Smooth muscle cell (in vitro differentiated cells): Measurements from ENCODE around the gene MYO5B. TPM values are rescaled to one million over a fixed set of nuclear protein-coding genes. Genes with fewer than 3 reads are reported as not detected.

ENCODE experiments used
- DNase-seq: peaks from one replicate; lab custom pipeline; 2025; ENCODE audit not compliant: unreplicated experiment; lab: John Stamatoyannopoulos, UW
- H2AFZ ChIP-seq: fragments of 200-600 bp; sonication (generic); 2 replicates; pipeline ENCODE4 v1.6.0; 2016; ENCODE audit warnings: antibody characterized with exemption, low read depth, mild to moderate bottlenecking
- H3F3A ChIP-seq: fragments of 200-600 bp; sonication (generic); 2 replicates; pipeline ENCODE4 v1.6.0; 2017; ENCODE audit warnings: antibody characterized with exemption, low read depth
- H3K27ac ChIP-seq: fragments of 200-600 bp; sonication (generic); 2 replicates; pipeline ENCODE4 v1.5.1; 2016; ENCODE audit warnings: low read depth, mild to moderate bottlenecking
- H3K27me3 ChIP-seq: fragments of 200-600 bp; sonication (generic); 2 replicates; pipeline ENCODE4 v1.6.1; 2016; ENCODE audit warnings: low read depth, mild to moderate bottlenecking
- H3K36me3 ChIP-seq: fragments of 200-600 bp; sonication (generic); 2 replicates; pipeline ENCODE4 v1.5.1; 2016; ENCODE audit warnings: low read depth
- H3K4me1 ChIP-seq: fragments of 200-600 bp; sonication (generic); 2 replicates; pipeline ENCODE4 v1.5.1; 2016; ENCODE audit warnings: low read depth
- H3K4me2 ChIP-seq: fragments of 200-600 bp; sonication (generic); 2 replicates; pipeline ENCODE4 v1.6.0; 2016; ENCODE audit warnings: mild to moderate bottlenecking
- H3K4me3 ChIP-seq: fragments of 200-600 bp; sonication (generic); 2 replicates; pipeline ENCODE4 v1.5.1; 2016; ENCODE audit warnings: mild to moderate bottlenecking
- H3K79me2 ChIP-seq: fragments of 200-600 bp; sonication (generic); 2 replicates; pipeline ENCODE4 v1.6.0; 2016; ENCODE audit warnings: low read depth, mild to moderate bottlenecking
- H3K9ac ChIP-seq: fragments of 200-600 bp; sonication (generic); 2 replicates; pipeline ENCODE4 v1.6.0; 2016; ENCODE audit warnings: low read depth
- H3K9me3 ChIP-seq: fragments of 200-600 bp; sonication (generic); replicated peaks from 2 replicates; pipeline ENCODE4 v1.5.1; 2016; ENCODE audit warnings: low read depth
- H4K20me1 ChIP-seq: fragments of 200-600 bp; sonication (generic); 2 replicates; pipeline ENCODE4 v1.6.0; 2016; ENCODE audit warnings: low read depth
- CTCF ChIP-seq: fragments of 200-600 bp; sonication (generic); IDR thresholded peaks from 2 replicates; pipeline ENCODE4 v1.5.1; 2017; ENCODE audit warnings: borderline replicate concordance, mild to moderate bottlenecking, antibody characterized with exemption; ENCODE audit not compliant: insufficient read depth, poor library complexity, severe bottlenecking
- WGBS: methylation state at CpG from one replicate; pipeline ENCODE4 v1.1.7; 2016; ENCODE audit warnings: low lambda C conversion rate; 5-methylcytosine and 5-hydroxymethylcytosine counted together
- polyA plus RNA-seq: library from polyadenylated mRNA; unstranded; fragments of >200 nt; fragmentation: Nextera tagmentation; extraction: Ambion mirVana; gene quantifications from 2 replicates; pipeline ENCODE4 v1.2.1, GENCODE V29; 2016
- total RNA-seq: library from RNA; depleted of rRNA; stranded (reverse); fragments of >200 nt; gene quantifications from 2 replicates; pipeline ENCODE4 v1.2.3, GENCODE V29; 2014

Gene MYO5B
- total and polyA plus RNA-seq, 2 experiments from 2014 or later, result 1.7 to 25.3 TPM

- H3K36me3 ChIP-seq, result no peaks in the 10 kb centered on the region
- H3K4me1 ChIP-seq, result no peaks in the 10 kb centered on the region
- no peak overlapping the region for H3K9ac ChIP-seq
- H2AFZ ChIP-seq, result no peak overlapping the region
- H4K20me1 ChIP-seq, result no peaks in the 10 kb centered on the region
- no peaks in the 10 kb centered on the region for H3K79me2 ChIP-seq
- no peak for DNase-seq
- WGBS, result 88% methylated on average over 1 of the region's 1 CpG
- TF ChIP-seq CTCF, result no peak
- H3K4me2 ChIP-seq, result no peak overlapping the region
- no peak overlapping the region for H3K4me3 ChIP-seq
- no peak overlapping the region for H3K27ac ChIP-seq
- H3K27me3 ChIP-seq, result no peaks in the 10 kb centered on the region
- H3K9me3 ChIP-seq, result no peaks in the 10 kb centered on the region
- H3F3A ChIP-seq, result no peaks in the 10 kb centered on the region
Observed at GRCh38 chr18:49971462-49971861, 223.5 kb downstream of the MYO5B start.

GRCh38 chr18:49970319-49970718, 224.6 kb downstream of the MYO5B start:
- Histone ChIP-seq H3K27ac (no peak overlapping the region), H3K36me3 (no peaks in the 10 kb centered on the region), H2AFZ (no peak overlapping the region), H3K27me3 (no peaks in the 10 kb centered on the region), H3K9ac (no peak overlapping the region), H3K4me3 (no peak overlapping the region), H3K79me2 (no peaks in the 10 kb centered on the region), H3K9me3 (no peaks in the 10 kb centered on the region), H3F3A (no peaks in the 10 kb centered on the region), H3K4me1 (peaks cover 3% of the 10 kb centered on the region), H4K20me1 (no peaks in the 10 kb centered on the region), H3K4me2 (no peak overlapping the region)
- no peak for TF ChIP-seq CTCF
- DNase-seq, result no peak
- WGBS, result 66% methylated on average over 4 of the region's 4 CpGs

GRCh38 chr18:49968644-49969309, 226.2 kb downstream of the MYO5B start:
- Histone ChIP-seq H3K9me3 (no peaks in the 10 kb centered on the region), H3K4me1 (peaks cover 3% of the 10 kb centered on the region), H3K27ac (no peak overlapping the region), H3K4me2 (no peak overlapping the region), H3K36me3 (no peaks in the 10 kb centered on the region), H4K20me1 (no peaks in the 10 kb centered on the region), H3F3A (no peaks in the 10 kb centered on the region), H3K4me3 (no peak overlapping the region), H3K79me2 (no peaks in the 10 kb centered on the region), H3K9ac (no peak overlapping the region), H2AFZ (no peak overlapping the region), H3K27me3 (no peaks in the 10 kb centered on the region)
- WGBS, result 88% methylated on average over 5 of the region's 5 CpGs
- no peak for DNase-seq
- TF ChIP-seq CTCF, result no peak

- no peaks in the 10 kb centered on the region for H3F3A ChIP-seq
- 95% methylated on average over 7 of the region's 7 CpGs for WGBS
- H3K4me1 ChIP-seq, result peaks cover 3% of the 10 kb centered on the region
- no peak overlapping the region for H2AFZ ChIP-seq
- H3K4me3 ChIP-seq, result no peak overlapping the region
- H3K27me3 ChIP-seq, result no peaks in the 10 kb centered on the region
- H3K9me3 ChIP-seq, result no peaks in the 10 kb centered on the region
- H3K79me2 ChIP-seq, result no peaks in the 10 kb centered on the region
- H3K4me2 ChIP-seq, result no peak overlapping the region
- no peaks in the 10 kb centered on the region for H4K20me1 ChIP-seq
- TF ChIP-seq CTCF, result no peak
- no peak overlapping the region for H3K9ac ChIP-seq
- H3K27ac ChIP-seq, result no peak overlapping the region
- no peaks in the 10 kb centered on the region for H3K36me3 ChIP-seq
- no peak for DNase-seq
Observed at GRCh38 chr18:49967636-49968313, 227.2 kb downstream of the MYO5B start.
